T-helper 1 cell treated with Interleukin-12 subunit alpha and Interleukin-12 subunit beta and Interleukin-4 antibody, amounts not matched to agents 30 μg/mL and 1 μg/mL, for 36 hours (primary cell): ENCODE measurements around the gene NABP1.

Source experiments
- H3K27ac Mint-ChIP-seq: one replicate; pipeline ENCODE4 v1.8.0; 2021; ENCODE audit warnings: mild to moderate bottlenecking, mixed read lengths
- H3K27me3 Mint-ChIP-seq: one replicate; pipeline ENCODE4 v1.8.0; 2021; ENCODE audit warnings: low read depth, mixed read lengths
- H3K36me3 Mint-ChIP-seq: one replicate; pipeline ENCODE4 v1.8.0; 2021; ENCODE audit warnings: low read depth, mixed read lengths
- H3K4me1 Mint-ChIP-seq: one replicate; pipeline ENCODE4 v1.8.0; 2021; ENCODE audit warnings: low read depth, mixed read lengths
- H3K4me3 Mint-ChIP-seq: one replicate; pipeline ENCODE4 v1.8.0; 2021; ENCODE audit warnings: mild to moderate bottlenecking, moderate library complexity, mixed read lengths
- H3K9me3 Mint-ChIP-seq: one replicate; pipeline ENCODE4 v1.8.0; 2021; ENCODE audit warnings: mixed read lengths

Gene NABP1

GRCh38 chr2:191728750-191729624, 51.1 kb downstream of the NABP1 start:
- Mint-ChIP-seq H3K36me3 (no peaks in the 10 kb centered on the region), H3K9me3 (no peaks in the 10 kb centered on the region), H3K4me1 (no peaks in the 10 kb centered on the region), H3K4me3 (no peak overlapping the region), H3K27me3 (peaks cover 6% of the 10 kb centered on the region), H3K27ac (no peak overlapping the region)

GRCh38 chr2:191730263-191730662, 52.3 kb downstream of the NABP1 start:
- no peaks in the 10 kb centered on the region for H3K36me3 Mint-ChIP-seq
- H3K4me1 Mint-ChIP-seq, result no peaks in the 10 kb centered on the region
- no peak overlapping the region for H3K27ac Mint-ChIP-seq
- no peaks in the 10 kb centered on the region for H3K9me3 Mint-ChIP-seq
- H3K27me3 Mint-ChIP-seq, result peaks cover 12% of the 10 kb centered on the region
- no peak overlapping the region for H3K4me3 Mint-ChIP-seq
